Vagina (tissue), 2 donors: ENCODE measurements around the gene SLC17A1.

ENCODE experiments used
- CTCF ChIP-seq, 3 experiments: fragments of 450-650 bp in 2 of 3; fragments of 200-600 bp in 1 of 3; sonication (generic) in 1 of 3; IDR thresholded peaks; one replicate each; pipeline ENCODE4 v1.5.1; 2017 to 2019; ENCODE audit warnings: antibody characterized with exemption in 3 of 3, mild to moderate bottlenecking in 2 of 3, moderate library complexity in 2 of 3
- POLR2A ChIP-seq, 2 donors: fragments of 450-650 bp; IDR thresholded peaks; one replicate each; pipeline ENCODE4 v1.6.1; 2017; ENCODE audit warnings: antibody characterized with exemption in 2 of 2, mild to moderate bottlenecking in 2 of 2, moderate library complexity in 2 of 2
- POLR2AphosphoS5 ChIP-seq, 2 donors: sonication (generic); formaldehyde crosslinking; IDR thresholded peaks; one replicate each; pipeline ENCODE4 v1.9.0; 2017; ENCODE audit warnings: antibody characterized with exemption in 2 of 2, mild to moderate bottlenecking in 2 of 2, low read depth in 1 of 2; ENCODE audit not compliant: insufficient read depth in 1 of 2

DNA sequence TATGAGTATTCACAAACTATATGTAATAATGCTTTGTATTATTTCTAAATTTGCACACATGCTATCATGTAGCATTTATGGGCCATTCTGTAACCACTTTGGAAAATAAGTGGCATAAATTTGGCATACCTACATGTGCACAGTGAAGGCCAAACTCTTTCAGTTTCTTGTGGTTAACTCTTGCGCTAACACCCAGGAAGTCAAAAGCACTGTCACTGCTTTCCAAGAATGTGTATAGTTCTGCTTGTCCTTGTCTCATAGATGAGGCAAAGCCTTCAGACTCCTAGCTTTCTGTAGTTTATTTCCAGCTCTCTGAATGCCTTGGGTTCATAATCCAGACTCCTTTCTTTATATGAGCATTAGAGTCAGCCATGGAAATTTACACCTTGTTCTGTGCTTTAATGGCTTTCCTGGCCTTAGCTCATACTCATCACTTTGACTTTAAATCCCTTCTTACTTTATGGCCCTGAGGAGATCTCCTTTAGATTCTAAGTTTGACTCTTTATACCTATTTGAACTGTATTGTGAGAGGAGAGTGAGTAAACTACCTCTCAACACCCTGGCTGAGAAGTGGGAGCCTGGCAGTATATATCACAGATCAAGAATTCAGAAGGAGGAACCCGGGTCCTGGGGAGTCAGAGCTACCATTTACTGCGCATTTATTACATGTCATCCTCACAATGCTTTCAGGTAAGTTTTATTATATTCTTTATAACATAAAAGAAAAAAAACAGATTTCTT lies 43.1 kb upstream of the SLC17A1 start:
- TF ChIP-seq POLR2A (IDR thresholded peaks at IDR 0.05) (no peak), POLR2AphosphoS5 (IDR thresholded peaks at IDR 0.05; ENCODE audit: insufficient read depth in 1 of 2, low read depth in 1 of 2) (no peak), CTCF (IDR thresholded peaks at IDR 0.05) (no peak)
